Thymus (tissue), 2 donors: ENCODE measurements around the gene LOXHD1. TPM values are rescaled to one million over a fixed set of nuclear protein-coding genes. Genes with fewer than 3 reads are reported as not detected.

ENCODE experiments used
- polyA plus RNA-seq: library from polyadenylated mRNA; stranded (reverse); fragments of 200-250 nt; gene quantifications from one replicate; pipeline ENCODE4 v1.2.3, GENCODE V29; 2013
- total RNA-seq: library from RNA; stranded (reverse); fragments of 120-200 nt; gene quantifications from one replicate; pipeline ENCODE4 v1.2.4, GENCODE V29; 2013
- donor health status: healthy.

Gene LOXHD1
- total and polyA plus RNA-seq, 2 donors, result 0.09 to 0.24 TPM

Other genes with a start within 250 kb of the LOXHD1 start
- 0.05 TPM for gene ST8SIA5, start 99.8 kb upstream of the LOXHD1 start, total RNA-seq
- gene ST8SIA5, start 99.8 kb upstream of the LOXHD1 start, polyA plus RNA-seq, result 0.23 TPM